Measurements from ENCODE around the gene MARK3.
"Not testable (repeated sequence)": the region's sequence is repeated elsewhere in the genome, so short reads cannot be mapped to it uniquely, and the experiment has no call there.

MARK3 gene

GRCh38 chr14:103514596-103515421, 129.6 kb downstream of the MARK3 start:
- DNase-seq: no peak

- DNase-seq: peak in 1 of 14 donors; percentile 27
Observed at GRCh38 chr14:103516426-103517173, 131.4 kb downstream of the MARK3 start.

GRCh38 chr14:103517174-103517566, 132.0 kb downstream of the MARK3 start:
- DNase-seq: no peak

- peak in 1 of 14 donors; percentile 63 for DNase-seq
Observed at GRCh38 chr14:103517721-103518421, 132.7 kb downstream of the MARK3 start.

- peak in 8 of 14 donors; percentile 33 to 70 (median 54) for DNase-seq
Observed at GRCh38 chr14:103518422-103519042, 133.3 kb downstream of the MARK3 start.

- no peak for DNase-seq
Observed at GRCh38 chr14:103519043-103519836, 134.0 kb downstream of the MARK3 start.

- no peak for DNase-seq
Observed at GRCh38 chr14:103519837-103520212, 134.6 kb downstream of the MARK3 start.

GRCh38 chr14:103520269-103520656, 135.0 kb downstream of the MARK3 start:
- no peak for DNase-seq

- peak in 12 of 14 donors; percentile 50 to 87 (median 68) for DNase-seq
Observed at GRCh38 chr14:103520657-103521437, 135.6 kb downstream of the MARK3 start.

- peak in 3 of 14 donors; percentile 66 to 87 (median 77) for DNase-seq
Observed at GRCh38 chr14:103521438-103521950, 136.3 kb downstream of the MARK3 start.

- peak in 1 of 14 donors; percentile 49 for DNase-seq
Observed at GRCh38 chr14:103521951-103522563, 136.8 kb downstream of the MARK3 start.

GRCh38 chr14:103522649-103523574, 137.7 kb downstream of the MARK3 start, which contains the start of gene CKB:
Gene CKB, minus strand, starts transcription at chr14:103522830. Its CDS starts 337 bp downstream, at chr14:103522493.
- DNase-seq: peak in 11 of 14 donors; percentile 45 to 82 (median 65)

GRCh38 chr14:103523575-103523954, 138.3 kb downstream of the MARK3 start:
- no peak for DNase-seq

GRCh38 chr14:103524002-103524935, 139.1 kb downstream of the MARK3 start:
- no peak for DNase-seq

GRCh38 chr14:103525430-103526246, 140.4 kb downstream of the MARK3 start:
- DNase-seq: not testable (repeated sequence)

- no peak for DNase-seq
Observed at GRCh38 chr14:103526247-103526913, 141.2 kb downstream of the MARK3 start.

Measured in C1 segment of cervical spinal cord (tissue), 14 donors.